Measurements from ENCODE around the gene CPE. TPM values are rescaled to one million over a fixed set of nuclear protein-coding genes. Genes with fewer than 3 reads are reported as not detected.
A peak's percentile ranks its signal among the peaks of the same experiment; 100 is the strongest.

The CPE gene
- total RNA-seq, 1 donor from 2014 or later: 43.6 TPM

- Mint-ChIP-seq H3K36me3 (no peaks in the 10 kb centered on the region), H3K9me3 (no peaks in the 10 kb centered on the region), H3K4me3 (no peak overlapping the region), H3K4me1 (peaks cover 49% of the 10 kb centered on the region), H3K27me3 (ENCODE audit: insufficient read depth, low read depth) (no peaks in the 10 kb centered on the region), H3K27ac (peak overlapping the region; percentile 11)
- DNase-seq (ENCODE audit: low spot score): no peak
- H3F3A ChIP-seq (ENCODE audit: low read depth): peaks cover 26% of the 10 kb centered on the region
- H3K9me3 ChIP-seq (ENCODE audit: low read depth): no peaks in the 10 kb centered on the region
- H3K36me3 ChIP-seq: no peaks in the 10 kb centered on the region
- peak overlapping the region; percentile 45 for H3K4me2 ChIP-seq
- H3K4me1 ChIP-seq: peaks cover 48% of the 10 kb centered on the region
- no peak overlapping the region for H3K9ac ChIP-seq
- no peak overlapping the region for H3K4me3 ChIP-seq
- H3K27me3 ChIP-seq: peaks cover 38% of the 10 kb centered on the region
- no peak overlapping the region for H3K27ac ChIP-seq
- H2AFZ ChIP-seq (replicated peaks): no peak overlapping the region
- H3K79me2 ChIP-seq (ENCODE audit: low read depth): no peaks in the 10 kb centered on the region
- no peak for TF ChIP-seq EZH2 (IDR thresholded peaks at IDR 0.05)
- no peak for TF ChIP-seq CTCF (IDR thresholded peaks at IDR 0.05)
- TF ChIP-seq EZH2phosphoT487 (IDR thresholded peaks at IDR 0.05): no peak
- H4K20me1 ChIP-seq (ENCODE audit: low read depth): peaks cover 35% of the 10 kb centered on the region
Observed at GRCh38 chr4:165384186-165384585, 5.4 kb downstream of the CPE start.

- no peak for DNase-seq (ENCODE audit: low spot score)
- Histone ChIP-seq H2AFZ (replicated peaks) (no peak overlapping the region), H3K9me3 (ENCODE audit: low read depth) (no peaks in the 10 kb centered on the region), H3K4me3 (no peak overlapping the region), H3K79me2 (ENCODE audit: low read depth) (no peaks in the 10 kb centered on the region), H3K27me3 (peaks cover 34% of the 10 kb centered on the region), H3K36me3 (no peaks in the 10 kb centered on the region), H3K9ac (no peak overlapping the region), H3F3A (ENCODE audit: low read depth) (peaks cover 26% of the 10 kb centered on the region), H4K20me1 (ENCODE audit: low read depth) (peaks cover 34% of the 10 kb centered on the region), H3K4me1 (peaks cover 48% of the 10 kb centered on the region), H3K4me2 (no peak overlapping the region), H3K27ac (no peak overlapping the region)
- Mint-ChIP-seq H3K36me3 (no peaks in the 10 kb centered on the region), H3K4me1 (peaks cover 49% of the 10 kb centered on the region), H3K4me3 (no peak overlapping the region), H3K9me3 (no peaks in the 10 kb centered on the region), H3K27me3 (ENCODE audit: insufficient read depth, low read depth) (no peaks in the 10 kb centered on the region), H3K27ac (peak overlapping the region; percentile 11)
- TF ChIP-seq EZH2phosphoT487 (IDR thresholded peaks at IDR 0.05) (no peak), CTCF (IDR thresholded peaks at IDR 0.05) (peak; percentile 52), EZH2 (IDR thresholded peaks at IDR 0.05) (no peak)
Observed at GRCh38 chr4:165384598-165384997, 5.8 kb downstream of the CPE start.

GRCh38 chr4:165385126-165385525 lies 6.3 kb downstream of the CPE start:
- Histone ChIP-seq H3K36me3 (no peaks in the 10 kb centered on the region), H3K9me3 (ENCODE audit: low read depth) (no peaks in the 10 kb centered on the region), H3K27me3 (peaks cover 29% of the 10 kb centered on the region), H3K4me2 (no peak overlapping the region), H3K4me3 (no peak overlapping the region), H4K20me1 (ENCODE audit: low read depth) (peaks cover 29% of the 10 kb centered on the region), H3K4me1 (peaks cover 42% of the 10 kb centered on the region), H3F3A (ENCODE audit: low read depth) (peaks cover 20% of the 10 kb centered on the region), H2AFZ (replicated peaks) (no peak overlapping the region), H3K27ac (no peak overlapping the region), H3K9ac (no peak overlapping the region), H3K79me2 (ENCODE audit: low read depth) (no peaks in the 10 kb centered on the region)
- Mint-ChIP-seq H3K4me1 (peaks cover 44% of the 10 kb centered on the region), H3K9me3 (no peaks in the 10 kb centered on the region), H3K27me3 (ENCODE audit: insufficient read depth, low read depth) (no peaks in the 10 kb centered on the region), H3K4me3 (no peak overlapping the region), H3K36me3 (no peaks in the 10 kb centered on the region), H3K27ac (no peak overlapping the region)
- TF ChIP-seq CTCF (IDR thresholded peaks at IDR 0.05) (no peak), EZH2 (IDR thresholded peaks at IDR 0.05) (no peak), EZH2phosphoT487 (IDR thresholded peaks at IDR 0.05) (no peak)
- DNase-seq (ENCODE audit: low spot score): no peak
